Activated CD8-positive, alpha-beta memory T cell treated with anti-CD3 and anti-CD28 coated beads for 1 hour (primary cell): ENCODE data around the gene LMOD2.

Source experiments
- DNase-seq, 2 donors: peaks; one replicate each; pipeline ENCODE4 v3.0.0-alpha.2; 2020; ENCODE audit warnings: low read depth in 1 of 2; ENCODE audit errors: extremely low read depth in 1 of 2

Gene LMOD2

GRCh38 chr7:123637878-123638277 is 17.8 kb upstream of the LMOD2 start:
- no peak for DNase-seq

DNA sequence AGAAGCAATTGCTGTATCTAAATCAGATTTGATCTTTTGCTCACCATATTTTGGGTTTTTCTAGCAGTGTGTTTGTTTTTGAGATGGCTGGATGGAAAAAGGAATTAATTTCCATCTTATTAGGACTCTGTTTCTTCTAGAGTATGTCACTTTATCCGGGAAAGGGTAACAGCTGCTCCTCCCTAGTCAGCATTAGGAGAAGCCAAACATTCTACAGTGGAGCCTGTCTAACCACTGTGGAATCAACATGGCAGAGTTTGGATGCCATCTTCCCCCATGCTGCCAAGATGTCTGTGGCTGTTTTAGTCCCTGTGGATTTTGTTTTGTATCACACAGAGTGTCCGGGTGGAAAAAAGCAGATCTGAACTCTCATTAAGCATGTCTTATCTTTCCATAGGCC is 16.0 kb upstream of the LMOD2 start:
- no peak for DNase-seq

DNA sequence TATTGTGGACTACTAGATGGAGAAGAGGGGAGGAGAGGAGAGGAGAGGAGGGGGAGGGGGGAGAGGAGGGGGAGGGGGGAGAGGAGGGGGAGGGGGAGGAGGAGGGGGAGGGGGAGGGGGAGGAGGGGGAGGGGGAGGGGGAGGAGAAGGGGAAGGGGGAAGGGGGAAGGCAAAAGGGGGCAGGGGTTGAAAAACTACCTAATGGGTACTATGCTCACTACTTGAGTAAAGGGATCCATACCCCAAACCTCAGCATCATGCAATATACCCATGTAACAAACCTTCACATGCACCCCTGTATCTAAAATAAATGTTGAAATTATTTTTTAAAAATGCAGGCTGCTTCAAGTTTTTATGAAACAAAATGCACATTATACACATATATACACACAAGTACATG is 15.1 kb upstream of the LMOD2 start:
- DNase-seq, result no peak

- no peak for DNase-seq
These were observed 13.8 kb upstream of the LMOD2 start for GRCh38 chr7:123641901-123642300.

GRCh38 chr7:123643495-123644441 is 11.9 kb upstream of the LMOD2 start:
- DNase-seq, result no peak

GRCh38 chr7:123645516-123645915 is 10.2 kb upstream of the LMOD2 start:
- no peak for DNase-seq

DNA sequence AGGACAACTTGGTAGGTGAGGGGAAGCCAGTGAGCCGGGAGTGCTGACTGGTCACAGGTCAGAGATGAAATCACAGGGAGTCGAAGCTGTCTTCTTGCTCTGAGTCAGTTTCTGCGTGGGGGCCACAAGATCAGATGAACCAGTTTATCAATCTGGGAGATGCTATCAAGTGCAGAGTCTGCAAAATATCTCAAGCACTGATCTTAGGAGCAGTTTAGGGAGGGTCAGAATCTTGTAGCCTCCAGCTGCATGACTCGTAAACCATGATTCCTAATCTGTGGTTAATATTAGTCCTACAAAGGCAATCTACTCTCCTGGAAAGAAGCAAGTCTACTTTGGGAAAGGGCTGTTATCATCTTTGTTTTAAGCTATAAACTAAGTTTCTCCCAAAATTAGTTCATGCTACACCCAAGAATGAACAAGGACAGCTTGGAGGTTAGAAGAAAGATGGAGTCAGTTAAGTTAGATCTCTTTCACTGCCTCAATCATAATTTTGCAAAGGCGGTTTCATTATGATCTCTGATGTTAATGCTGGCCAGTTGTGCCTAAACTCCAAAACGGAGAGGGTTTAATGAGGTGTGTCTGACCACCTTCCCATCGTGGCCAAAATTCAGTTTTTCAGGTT is 8.4 kb upstream of the LMOD2 start:
- no peak for DNase-seq

DNA sequence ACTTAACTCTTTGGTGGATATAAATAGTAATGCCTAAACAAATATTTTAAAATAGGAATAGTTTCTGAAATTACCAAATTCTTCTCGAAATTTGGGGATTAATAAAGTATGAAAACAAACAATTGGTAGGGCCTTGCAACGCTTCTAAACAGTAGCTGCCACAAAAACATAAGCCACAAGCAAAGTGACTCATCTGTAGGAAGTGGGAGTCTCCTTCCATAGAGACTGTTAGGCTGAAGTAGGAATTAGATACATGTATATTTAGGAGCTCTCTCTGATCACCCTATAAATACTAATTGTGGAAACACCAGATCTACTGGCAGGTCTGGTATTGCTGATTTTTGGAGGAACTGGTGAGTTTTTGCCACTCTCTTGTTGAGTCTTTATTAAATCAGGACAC is 5.7 kb upstream of the LMOD2 start:
- DNase-seq, result no peak

DNA sequence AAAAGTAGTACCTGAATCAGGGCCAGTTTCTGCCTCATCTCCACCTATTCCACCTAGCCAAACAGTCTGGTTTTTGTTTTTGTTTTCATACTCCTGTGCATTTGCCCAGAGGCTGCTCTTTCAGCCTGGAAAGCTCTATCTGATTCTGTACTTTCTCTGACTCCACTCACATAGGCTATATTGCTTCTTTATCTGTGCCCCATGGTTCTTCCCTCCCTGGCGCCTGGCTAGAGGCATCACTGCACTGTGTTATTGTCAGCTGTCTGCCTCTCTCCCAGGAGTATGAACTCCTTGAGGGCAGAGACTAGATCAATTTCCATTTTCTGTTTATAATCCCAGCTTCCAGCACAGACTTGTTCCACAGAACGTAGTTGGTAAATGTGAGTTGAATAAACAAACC is 5.1 kb upstream of the LMOD2 start:
- no peak for DNase-seq

GRCh38 chr7:123652406-123652805 is 3.3 kb upstream of the LMOD2 start:
- DNase-seq, result no peak

DNA sequence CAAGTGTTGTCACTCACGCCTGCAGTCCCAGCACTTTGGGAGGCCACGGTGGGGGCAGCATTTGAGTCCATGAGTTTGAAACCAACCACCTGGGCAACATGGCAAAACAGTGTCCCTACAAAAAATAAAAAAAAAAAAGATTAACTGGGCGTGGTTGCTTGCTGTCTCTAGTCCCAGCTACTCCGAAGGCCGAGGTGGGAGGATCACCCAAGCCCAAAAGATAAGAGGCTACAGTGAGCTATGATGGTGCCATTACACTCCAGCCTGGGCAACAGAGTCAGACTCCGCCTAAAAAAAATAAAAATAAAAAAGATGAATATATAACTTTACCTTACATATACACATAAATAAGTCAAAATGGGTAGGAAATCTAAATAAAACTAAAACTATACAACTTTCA is 2.5 kb upstream of the LMOD2 start:
- no peak for DNase-seq

DNA sequence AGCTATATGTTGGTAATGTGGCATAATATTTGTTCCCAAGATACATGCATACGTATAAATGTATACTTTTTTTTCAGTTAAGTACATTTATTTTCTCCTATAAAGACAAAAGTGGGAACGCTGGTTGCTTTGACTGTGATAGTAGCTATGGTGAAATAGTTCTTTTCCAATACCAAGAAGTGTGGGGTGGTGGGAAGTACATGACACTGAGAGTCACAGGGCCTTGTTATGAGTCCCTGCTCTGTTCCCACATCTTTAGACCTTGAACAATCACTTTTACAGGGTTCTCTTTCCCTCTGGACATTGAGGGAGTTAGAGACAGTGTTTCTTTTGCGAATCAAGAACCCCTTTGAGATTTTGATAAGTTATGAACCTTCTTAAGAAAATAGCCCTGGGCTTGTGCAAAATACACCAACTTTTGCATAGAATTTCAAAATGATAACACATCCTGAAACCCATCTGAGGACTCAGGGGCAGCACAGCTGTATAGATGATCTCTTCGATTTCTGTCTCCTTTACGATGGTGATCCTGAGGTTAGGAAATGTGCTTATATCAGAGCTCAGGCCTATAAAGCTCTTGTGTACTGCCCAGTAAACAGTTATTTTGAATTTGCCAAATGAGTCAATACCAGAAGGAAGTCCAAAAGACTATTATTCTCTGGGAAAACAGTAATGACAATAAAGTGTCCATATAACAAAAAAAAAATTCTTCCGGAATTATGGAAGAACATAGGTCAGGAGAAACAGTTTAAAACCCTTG is 1.1 kb downstream of the LMOD2 start:
- no peak for DNase-seq

DNA sequence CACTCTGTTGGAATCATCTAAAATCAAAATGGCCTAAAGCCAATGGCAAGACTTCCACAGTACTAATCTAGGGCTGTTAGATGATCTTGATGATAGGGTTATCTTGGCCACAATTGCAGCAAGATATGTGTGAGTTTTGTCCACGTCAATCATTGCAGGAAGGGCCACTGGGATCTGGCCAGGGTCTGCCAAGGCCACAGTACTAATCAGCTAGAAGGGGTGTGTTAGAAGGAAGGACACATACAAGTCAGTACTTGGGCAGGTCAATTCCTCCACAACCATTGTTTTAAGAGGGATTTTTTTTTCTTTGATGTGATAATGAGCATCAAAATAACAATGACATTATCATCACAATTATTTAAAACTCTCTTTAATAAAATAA is 1.6 kb downstream of the LMOD2 start:
- DNase-seq, result no peak

- no peak for DNase-seq
These were observed 2.4 kb downstream of the LMOD2 start for GRCh38 chr7:123658023-123658422.

GRCh38 chr7:123660514-123661354 is 5.1 kb downstream of the LMOD2 start:
- no peak for DNase-seq

DNA sequence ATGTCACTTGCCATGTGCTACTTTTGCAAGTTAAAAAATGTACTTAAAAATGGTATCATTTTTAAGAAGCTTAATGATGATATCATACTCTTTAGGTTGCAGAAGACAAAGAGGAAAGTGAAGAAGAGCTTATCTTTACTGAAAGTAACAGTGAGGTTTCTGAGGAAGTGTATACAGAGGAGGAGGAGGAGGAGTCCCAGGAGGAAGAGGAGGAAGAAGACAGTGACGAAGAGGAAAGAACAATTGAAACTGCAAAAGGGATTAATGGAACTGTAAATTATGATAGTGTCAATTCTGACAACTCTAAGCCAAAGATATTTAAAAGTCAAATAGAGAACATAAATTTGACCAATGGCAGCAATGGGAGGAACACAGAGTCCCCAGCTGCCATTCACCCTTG is 6.1 kb downstream of the LMOD2 start:
- no peak for DNase-seq

- no peak for DNase-seq
These were observed 6.6 kb downstream of the LMOD2 start for GRCh38 chr7:123662293-123662692.

DNA sequence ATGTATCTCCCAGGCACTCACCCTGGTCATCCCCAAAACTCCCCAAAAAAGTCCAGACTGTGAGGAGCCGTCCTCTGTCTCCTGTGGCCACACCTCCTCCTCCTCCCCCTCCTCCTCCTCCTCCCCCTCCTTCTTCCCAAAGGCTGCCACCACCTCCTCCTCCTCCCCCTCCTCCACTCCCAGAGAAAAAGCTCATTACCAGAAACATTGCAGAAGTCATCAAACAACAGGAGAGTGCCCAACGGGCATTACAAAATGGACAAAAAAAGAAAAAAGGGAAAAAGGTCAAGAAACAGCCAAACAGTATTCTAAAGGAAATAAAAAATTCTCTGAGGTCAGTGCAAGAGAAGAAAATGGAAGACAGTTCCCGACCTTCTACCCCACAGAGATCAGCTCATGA is 7.1 kb downstream of the LMOD2 start:
- no peak for DNase-seq

GRCh38 chr7:123663200-123663599 is 7.5 kb downstream of the LMOD2 start:
- DNase-seq, result no peak

DNA sequence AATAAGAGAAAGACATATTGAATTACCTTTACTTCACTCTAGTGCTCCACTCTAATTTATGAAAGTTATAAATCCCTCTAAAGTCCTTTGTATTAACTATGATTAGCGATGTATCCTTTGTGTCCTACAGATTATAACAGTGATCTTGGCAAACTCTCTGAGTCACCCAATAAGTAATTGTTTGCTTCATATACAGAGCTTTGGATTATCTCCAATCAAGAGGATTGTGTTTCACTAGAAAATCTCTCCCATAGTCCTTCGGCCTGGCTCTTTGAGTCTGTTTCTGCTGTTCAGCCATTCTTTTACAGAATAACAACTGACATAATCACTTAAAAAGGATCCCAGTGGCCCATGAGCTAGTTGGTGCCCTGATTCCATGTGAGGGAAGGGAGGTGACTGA is 9.5 kb downstream of the LMOD2 start:
- no peak for DNase-seq

DNA sequence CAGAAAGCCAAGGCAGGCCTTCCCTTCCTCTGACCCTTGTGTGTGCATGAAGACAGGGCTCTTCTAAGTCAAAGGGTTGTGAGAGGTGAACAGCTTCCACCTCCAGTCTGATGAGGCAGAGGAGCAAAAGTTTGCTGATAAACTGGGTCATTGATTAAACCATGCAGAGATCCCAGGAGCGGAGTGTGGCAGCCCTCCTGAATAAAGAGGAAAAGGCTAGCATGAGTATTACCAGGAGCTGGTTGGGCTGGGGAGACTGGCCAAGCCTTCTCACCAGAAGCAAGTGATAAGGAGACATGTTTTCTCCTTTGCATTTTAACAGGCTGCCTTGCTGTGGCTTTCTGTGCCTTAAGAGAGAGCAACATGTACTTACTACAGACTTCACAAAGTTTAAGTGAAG is 10.2 kb downstream of the LMOD2 start:
- no peak for DNase-seq
